ENCODE results near the gene IP6K3.

IP6K3 gene

DNA sequence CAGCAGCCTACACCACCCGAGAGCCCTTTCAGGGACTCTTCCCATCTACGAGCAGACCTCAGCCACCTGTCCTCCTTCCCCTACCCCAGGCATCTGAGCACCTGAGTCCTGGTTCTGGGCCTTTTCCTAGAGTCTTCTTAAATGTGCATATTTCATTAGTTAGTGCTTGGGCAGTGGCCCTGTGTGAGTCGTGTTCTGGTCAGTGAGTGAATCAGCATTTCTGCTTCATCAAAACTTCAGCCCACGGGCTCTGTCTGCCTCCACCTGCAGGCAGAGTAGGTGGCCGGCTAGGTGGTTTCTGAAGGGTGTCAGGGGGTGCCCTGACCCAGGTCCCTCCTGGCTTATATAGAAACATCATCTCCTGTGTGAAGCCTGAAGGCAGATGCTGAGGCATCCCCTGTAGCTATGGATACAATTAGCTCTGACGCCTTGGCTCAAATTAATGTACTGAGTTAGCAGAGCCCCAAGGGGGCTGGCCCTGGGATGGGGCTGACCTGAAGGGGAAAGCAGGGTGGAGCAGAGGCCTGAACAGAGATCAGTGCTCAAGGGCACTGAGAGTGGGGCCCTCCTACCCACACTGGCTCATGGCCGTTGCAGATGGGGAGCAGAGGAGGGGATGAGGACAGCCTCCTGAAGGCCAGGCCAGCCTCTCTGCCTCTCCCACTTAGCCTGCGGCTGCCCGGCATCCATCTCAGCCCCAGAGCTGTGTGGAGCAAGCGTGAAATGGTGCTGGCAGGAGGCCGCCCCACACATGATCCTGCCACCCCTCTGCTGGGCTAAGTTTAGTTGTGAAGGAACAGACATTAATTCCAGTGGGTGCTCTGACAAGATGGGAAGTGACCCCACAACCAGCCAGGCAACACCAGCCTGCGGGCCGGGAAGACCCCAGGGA, 13.6 kb downstream of the IP6K3 start:
- Histone ChIP-seq H3K9me3 (ENCODE audit: control insufficient read depth, low read length) (no peaks in the 10 kb centered on the region), H3K36me3 (ENCODE audit: control insufficient read depth, insufficient read depth, low read length) (no peaks in the 10 kb centered on the region), H3K27me3 (replicated peaks; ENCODE audit: control insufficient read depth, insufficient read depth, low read length, poor library complexity, severe bottlenecking) (no peaks in the 10 kb centered on the region), H3K4me1 (ENCODE audit: control insufficient read depth, insufficient read depth, low read length, poor library complexity, severe bottlenecking) (no peaks in the 10 kb centered on the region), H3K27ac (ENCODE audit: insufficient read depth, low read length, poor library complexity, severe bottlenecking) (no peak overlapping the region), H3K4me3 (ENCODE audit: insufficient read depth, low read depth, low read length, poor library complexity, severe bottlenecking) (no peak overlapping the region)
- no peak for DNase-seq

DNA sequence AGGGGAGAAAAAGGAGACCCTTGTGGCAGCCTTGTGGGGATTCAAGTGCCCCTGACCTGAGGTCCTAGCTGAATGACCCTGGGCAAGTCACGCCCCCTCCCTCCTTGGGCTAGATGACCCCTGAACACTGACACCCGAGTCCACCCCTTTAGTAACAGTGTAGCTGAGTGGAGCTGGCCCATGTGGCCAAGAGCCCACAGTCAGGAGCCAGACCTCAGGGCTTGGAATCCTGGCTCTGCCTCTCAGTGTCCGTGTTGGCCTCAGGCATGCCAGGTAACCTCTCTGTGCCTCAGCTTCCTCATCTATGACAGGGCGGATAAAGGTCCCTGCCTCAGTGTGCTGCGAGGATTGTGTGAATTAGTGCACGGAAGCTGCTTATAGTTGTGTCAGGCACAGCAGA, 14.3 kb downstream of the IP6K3 start:
- Histone ChIP-seq H3K9me3 (ENCODE audit: control insufficient read depth, low read length) (no peaks in the 10 kb centered on the region), H3K27me3 (replicated peaks; ENCODE audit: control insufficient read depth, insufficient read depth, low read length, poor library complexity, severe bottlenecking) (no peaks in the 10 kb centered on the region)
- DNase-seq: no peak

GRCh38 chr6:33731751-33732282, 14.9 kb downstream of the IP6K3 start:
- Histone ChIP-seq H3K4me1 (ENCODE audit: control insufficient read depth, insufficient read depth, low read length, poor library complexity, severe bottlenecking) (no peaks in the 10 kb centered on the region), H3K4me3 (ENCODE audit: insufficient read depth, low read depth, low read length, poor library complexity, severe bottlenecking) (no peak overlapping the region), H3K36me3 (ENCODE audit: control insufficient read depth, insufficient read depth, low read length) (no peaks in the 10 kb centered on the region), H3K27ac (ENCODE audit: insufficient read depth, low read length, poor library complexity, severe bottlenecking) (no peak overlapping the region), H3K27me3 (replicated peaks; ENCODE audit: control insufficient read depth, insufficient read depth, low read length, poor library complexity, severe bottlenecking) (no peaks in the 10 kb centered on the region), H3K9me3 (ENCODE audit: control insufficient read depth, low read length) (no peaks in the 10 kb centered on the region)
- DNase-seq: no peak

More for the DNA sequence above, 14.3 kb downstream of the IP6K3 start:
- Histone ChIP-seq H3K4me3 (ENCODE audit: insufficient read depth, low read depth, low read length, poor library complexity, severe bottlenecking) (no peak overlapping the region), H3K36me3 (ENCODE audit: control insufficient read depth, insufficient read depth, low read length) (no peaks in the 10 kb centered on the region), H3K27ac (ENCODE audit: insufficient read depth, low read length, poor library complexity, severe bottlenecking) (no peak overlapping the region), H3K4me1 (ENCODE audit: control insufficient read depth, insufficient read depth, low read length, poor library complexity, severe bottlenecking) (no peaks in the 10 kb centered on the region)

DNA sequence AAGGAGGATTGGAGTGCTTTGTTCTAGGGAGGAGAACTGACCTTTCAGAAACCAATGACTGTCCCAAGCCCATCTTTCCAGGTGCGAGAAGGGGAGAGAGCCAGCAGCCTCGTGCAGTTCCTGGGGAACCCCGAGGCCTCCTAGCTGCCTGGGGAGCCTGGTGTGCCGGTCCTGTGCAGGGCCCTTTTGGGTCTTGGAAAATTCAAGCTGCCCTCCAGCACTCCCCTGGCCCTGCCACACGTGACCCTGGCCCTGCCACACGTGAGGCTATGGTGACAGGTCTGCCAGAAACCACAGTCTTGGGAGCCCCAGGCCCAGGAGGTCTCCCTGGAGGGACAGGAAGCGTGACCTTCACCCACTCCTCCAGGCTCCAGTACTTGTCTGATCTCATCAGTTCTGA, 15.7 kb downstream of the IP6K3 start:
- Histone ChIP-seq H3K9me3 (ENCODE audit: control insufficient read depth, low read length) (no peaks in the 10 kb centered on the region), H3K4me3 (ENCODE audit: insufficient read depth, low read depth, low read length, poor library complexity, severe bottlenecking) (no peak overlapping the region), H3K4me1 (ENCODE audit: control insufficient read depth, insufficient read depth, low read length, poor library complexity, severe bottlenecking) (no peaks in the 10 kb centered on the region), H3K27me3 (replicated peaks; ENCODE audit: control insufficient read depth, insufficient read depth, low read length, poor library complexity, severe bottlenecking) (no peaks in the 10 kb centered on the region), H3K27ac (ENCODE audit: insufficient read depth, low read length, poor library complexity, severe bottlenecking) (no peak overlapping the region), H3K36me3 (ENCODE audit: control insufficient read depth, insufficient read depth, low read length) (no peaks in the 10 kb centered on the region)
- DNase-seq: no peak

DNA sequence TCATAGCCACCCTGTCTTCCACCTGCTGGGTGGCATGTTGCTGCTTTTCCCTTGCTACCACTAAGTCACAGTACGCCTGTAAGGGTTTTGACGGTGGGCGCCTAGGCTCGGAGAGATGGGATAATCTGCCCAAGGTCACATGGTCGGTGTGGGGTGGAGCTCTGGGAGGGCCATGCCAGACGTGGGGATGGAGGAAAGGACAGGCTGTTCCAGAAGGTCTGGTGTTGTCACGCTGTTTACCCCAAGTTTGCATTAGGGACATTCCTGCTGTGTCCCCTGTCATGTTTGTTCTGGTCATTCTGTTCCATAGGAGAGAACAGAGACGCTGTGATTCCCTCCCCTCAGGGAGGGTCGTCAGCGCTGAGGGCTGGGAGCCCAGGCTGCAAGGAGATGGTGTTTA, 16.1 kb downstream of the IP6K3 start:
- no peak overlapping the region for H3K4me3 ChIP-seq (ENCODE audit: insufficient read depth, low read depth, low read length, poor library complexity, severe bottlenecking)
- no peaks in the 10 kb centered on the region for H3K9me3 ChIP-seq (ENCODE audit: control insufficient read depth, low read length)
- DNase-seq: no peak
- H3K27me3 ChIP-seq (replicated peaks; ENCODE audit: control insufficient read depth, insufficient read depth, low read length, poor library complexity, severe bottlenecking): no peaks in the 10 kb centered on the region
- H3K4me1 ChIP-seq (ENCODE audit: control insufficient read depth, insufficient read depth, low read length, poor library complexity, severe bottlenecking): no peaks in the 10 kb centered on the region
- no peak overlapping the region for H3K27ac ChIP-seq (ENCODE audit: insufficient read depth, low read length, poor library complexity, severe bottlenecking)
- H3K36me3 ChIP-seq (ENCODE audit: control insufficient read depth, insufficient read depth, low read length): no peaks in the 10 kb centered on the region

GRCh38 chr6:33729059-33729458, 17.6 kb downstream of the IP6K3 start:
- Histone ChIP-seq H3K4me1 (ENCODE audit: control insufficient read depth, insufficient read depth, low read length, poor library complexity, severe bottlenecking) (no peaks in the 10 kb centered on the region), H3K36me3 (ENCODE audit: control insufficient read depth, insufficient read depth, low read length) (no peaks in the 10 kb centered on the region), H3K27me3 (replicated peaks; ENCODE audit: control insufficient read depth, insufficient read depth, low read length, poor library complexity, severe bottlenecking) (no peaks in the 10 kb centered on the region), H3K4me3 (ENCODE audit: insufficient read depth, low read depth, low read length, poor library complexity, severe bottlenecking) (no peak overlapping the region), H3K9me3 (ENCODE audit: control insufficient read depth, low read length) (no peaks in the 10 kb centered on the region), H3K27ac (ENCODE audit: insufficient read depth, low read length, poor library complexity, severe bottlenecking) (no peak overlapping the region)
- DNase-seq: no peak

- Histone ChIP-seq H3K27ac (ENCODE audit: insufficient read depth, low read length, poor library complexity, severe bottlenecking) (no peak overlapping the region), H3K9me3 (ENCODE audit: control insufficient read depth, low read length) (no peaks in the 10 kb centered on the region), H3K36me3 (ENCODE audit: control insufficient read depth, insufficient read depth, low read length) (no peaks in the 10 kb centered on the region), H3K4me1 (ENCODE audit: control insufficient read depth, insufficient read depth, low read length, poor library complexity, severe bottlenecking) (no peaks in the 10 kb centered on the region), H3K27me3 (replicated peaks; ENCODE audit: control insufficient read depth, insufficient read depth, low read length, poor library complexity, severe bottlenecking) (no peaks in the 10 kb centered on the region), H3K4me3 (ENCODE audit: insufficient read depth, low read depth, low read length, poor library complexity, severe bottlenecking) (no peak overlapping the region)
- no peak for DNase-seq
These were observed 18.3 kb downstream of the IP6K3 start for GRCh38 chr6:33728438-33728837.

DNA sequence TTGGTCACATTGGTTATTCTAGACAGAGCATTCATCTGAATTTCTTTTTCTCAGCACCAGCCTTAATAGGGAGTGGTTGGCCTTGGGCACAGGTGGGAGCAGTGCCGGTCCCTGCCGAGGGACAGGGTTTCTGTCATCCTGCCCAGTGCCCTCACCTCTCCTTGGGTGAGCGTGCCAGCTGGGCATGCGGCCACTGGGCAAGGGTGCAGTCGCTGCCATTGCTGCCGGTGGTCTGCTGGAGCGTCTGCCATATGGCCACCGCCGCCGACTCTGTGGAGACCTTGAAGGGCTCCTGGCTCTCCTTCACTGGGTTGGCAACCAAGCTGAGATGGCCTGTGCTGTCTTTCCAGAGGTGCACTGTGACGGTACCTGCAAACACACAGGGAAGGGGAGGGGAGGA, 18.8 kb downstream of the IP6K3 start:
- no peaks in the 10 kb centered on the region for H3K4me1 ChIP-seq (ENCODE audit: control insufficient read depth, insufficient read depth, low read length, poor library complexity, severe bottlenecking)
- H3K27ac ChIP-seq (ENCODE audit: insufficient read depth, low read length, poor library complexity, severe bottlenecking): no peak overlapping the region
- no peak overlapping the region for H3K4me3 ChIP-seq (ENCODE audit: insufficient read depth, low read depth, low read length, poor library complexity, severe bottlenecking)
- no peaks in the 10 kb centered on the region for H3K27me3 ChIP-seq (replicated peaks; ENCODE audit: control insufficient read depth, insufficient read depth, low read length, poor library complexity, severe bottlenecking)
- DNase-seq: no peak
- no peaks in the 10 kb centered on the region for H3K9me3 ChIP-seq (ENCODE audit: control insufficient read depth, low read length)
- no peaks in the 10 kb centered on the region for H3K36me3 ChIP-seq (ENCODE audit: control insufficient read depth, insufficient read depth, low read length)

- H3K27me3 ChIP-seq (replicated peaks; ENCODE audit: control insufficient read depth, insufficient read depth, low read length, poor library complexity, severe bottlenecking): no peaks in the 10 kb centered on the region
- no peaks in the 10 kb centered on the region for H3K4me1 ChIP-seq (ENCODE audit: control insufficient read depth, insufficient read depth, low read length, poor library complexity, severe bottlenecking)
- no peak overlapping the region for H3K4me3 ChIP-seq (ENCODE audit: insufficient read depth, low read depth, low read length, poor library complexity, severe bottlenecking)
- DNase-seq: no peak
- no peaks in the 10 kb centered on the region for H3K9me3 ChIP-seq (ENCODE audit: control insufficient read depth, low read length)
- H3K27ac ChIP-seq (ENCODE audit: insufficient read depth, low read length, poor library complexity, severe bottlenecking): no peak overlapping the region
- H3K36me3 ChIP-seq (ENCODE audit: control insufficient read depth, insufficient read depth, low read length): no peaks in the 10 kb centered on the region
These were observed 19.6 kb downstream of the IP6K3 start for GRCh38 chr6:33727126-33727525.

DNA sequence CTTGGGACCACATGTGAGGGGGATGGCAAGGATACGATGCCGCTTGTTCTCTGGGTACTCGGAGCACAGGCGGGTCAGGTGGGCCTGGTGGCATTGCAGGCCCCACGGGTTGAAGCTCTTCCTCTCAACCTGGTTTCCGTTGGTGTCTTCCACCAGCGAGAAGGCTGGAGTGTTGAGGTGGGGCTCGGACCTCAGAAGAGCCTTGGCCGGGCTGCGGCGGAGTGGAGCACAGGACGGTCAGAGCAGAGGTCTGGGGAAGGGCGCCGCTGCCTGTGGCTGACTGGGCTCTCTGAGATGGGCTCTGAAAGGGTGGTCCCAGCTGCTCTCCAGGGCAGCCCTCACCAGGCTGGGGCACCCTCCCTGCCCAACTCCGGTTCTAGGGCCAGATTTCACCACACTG, 20.0 kb downstream of the IP6K3 start:
- no peak for DNase-seq
- Histone ChIP-seq H3K27ac (ENCODE audit: insufficient read depth, low read length, poor library complexity, severe bottlenecking) (no peak overlapping the region), H3K36me3 (ENCODE audit: control insufficient read depth, insufficient read depth, low read length) (no peaks in the 10 kb centered on the region), H3K9me3 (ENCODE audit: control insufficient read depth, low read length) (no peaks in the 10 kb centered on the region), H3K27me3 (replicated peaks; ENCODE audit: control insufficient read depth, insufficient read depth, low read length, poor library complexity, severe bottlenecking) (no peaks in the 10 kb centered on the region), H3K4me1 (ENCODE audit: control insufficient read depth, insufficient read depth, low read length, poor library complexity, severe bottlenecking) (no peaks in the 10 kb centered on the region), H3K4me3 (ENCODE audit: insufficient read depth, low read depth, low read length, poor library complexity, severe bottlenecking) (no peak overlapping the region)

Data from effector memory CD4-positive, alpha-beta T cell (primary cell).